Measurements from ENCODE around the gene TFEB. TPM values are rescaled to one million over a fixed set of nuclear protein-coding genes. Genes with fewer than 3 reads are reported as not detected.

Gene TFEB
- total RNA-seq, 1 donor from 2014 or later: 5.1 TPM

- TF ChIP-seq, protein P1, sequence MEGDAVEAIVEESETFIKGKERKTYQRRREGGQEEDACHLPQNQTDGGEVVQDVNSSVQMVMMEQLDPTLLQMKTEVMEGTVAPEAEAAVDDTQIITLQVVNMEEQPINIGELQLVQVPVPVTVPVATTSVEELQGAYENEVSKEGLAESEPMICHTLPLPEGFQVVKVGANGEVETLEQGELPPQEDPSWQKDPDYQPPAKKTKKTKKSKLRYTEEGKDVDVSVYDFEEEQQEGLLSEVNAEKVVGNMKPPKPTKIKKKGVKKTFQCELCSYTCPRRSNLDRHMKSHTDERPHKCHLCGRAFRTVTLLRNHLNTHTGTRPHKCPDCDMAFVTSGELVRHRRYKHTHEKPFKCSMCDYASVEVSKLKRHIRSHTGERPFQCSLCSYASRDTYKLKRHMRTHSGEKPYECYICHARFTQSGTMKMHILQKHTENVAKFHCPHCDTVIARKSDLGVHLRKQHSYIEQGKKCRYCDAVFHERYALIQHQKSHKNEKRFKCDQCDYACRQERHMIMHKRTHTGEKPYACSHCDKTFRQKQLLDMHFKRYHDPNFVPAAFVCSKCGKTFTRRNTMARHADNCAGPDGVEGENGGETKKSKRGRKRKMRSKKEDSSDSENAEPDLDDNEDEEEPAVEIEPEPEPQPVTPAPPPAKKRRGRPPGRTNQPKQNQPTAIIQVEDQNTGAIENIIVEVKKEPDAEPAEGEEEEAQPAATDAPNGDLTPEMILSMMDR (IDR thresholded peaks at IDR 0.05; ENCODE audit: insufficient read depth, low read length, poor library complexity, severe bottlenecking): no peak
- Histone ChIP-seq H3K27me3 (ENCODE audit: control insufficient read depth, insufficient read depth, low read length) (peaks cover 2% of the 10 kb centered on the region), H3K4me3 (ENCODE audit: low read depth, low read length) (no peak overlapping the region), H3K36me3 (ENCODE audit: control insufficient read depth, insufficient read depth, low read length) (no peaks in the 10 kb centered on the region)
- no peak for DNase-seq (ENCODE audit: low read depth)
These were observed 91.0 kb downstream of the TFEB start for GRCh38 chr6:41644297-41644879.

DNA sequence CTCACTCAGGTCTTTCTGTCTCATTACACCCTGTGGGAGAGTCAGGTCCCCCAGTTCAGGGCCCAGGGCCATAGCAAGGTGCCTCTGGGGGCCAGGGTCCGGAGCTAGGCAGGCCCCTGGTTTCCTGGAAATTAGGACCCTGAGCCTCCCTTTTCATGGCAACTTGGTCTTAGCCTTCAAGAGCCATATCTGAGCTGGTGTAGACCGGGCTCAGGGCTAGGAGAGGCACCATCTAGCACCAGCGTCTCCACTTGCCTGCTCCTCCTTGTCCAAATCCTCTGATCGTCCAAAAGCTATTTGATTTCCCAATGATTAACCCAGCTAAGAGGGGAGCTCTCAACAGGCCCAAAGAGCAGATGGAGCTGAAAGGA, 91.5 kb downstream of the TFEB start:
- Histone ChIP-seq H3K36me3 (ENCODE audit: control insufficient read depth, insufficient read depth, low read length) (no peaks in the 10 kb centered on the region), H3K27me3 (ENCODE audit: control insufficient read depth, insufficient read depth, low read length) (peaks cover 7% of the 10 kb centered on the region), H3K4me3 (ENCODE audit: low read depth, low read length) (no peak overlapping the region)
- TF ChIP-seq, protein P1 (IDR thresholded peaks at IDR 0.05; ENCODE audit: insufficient read depth, low read length, poor library complexity, severe bottlenecking): no peak
- DNase-seq (ENCODE audit: low read depth): no peak

DNA sequence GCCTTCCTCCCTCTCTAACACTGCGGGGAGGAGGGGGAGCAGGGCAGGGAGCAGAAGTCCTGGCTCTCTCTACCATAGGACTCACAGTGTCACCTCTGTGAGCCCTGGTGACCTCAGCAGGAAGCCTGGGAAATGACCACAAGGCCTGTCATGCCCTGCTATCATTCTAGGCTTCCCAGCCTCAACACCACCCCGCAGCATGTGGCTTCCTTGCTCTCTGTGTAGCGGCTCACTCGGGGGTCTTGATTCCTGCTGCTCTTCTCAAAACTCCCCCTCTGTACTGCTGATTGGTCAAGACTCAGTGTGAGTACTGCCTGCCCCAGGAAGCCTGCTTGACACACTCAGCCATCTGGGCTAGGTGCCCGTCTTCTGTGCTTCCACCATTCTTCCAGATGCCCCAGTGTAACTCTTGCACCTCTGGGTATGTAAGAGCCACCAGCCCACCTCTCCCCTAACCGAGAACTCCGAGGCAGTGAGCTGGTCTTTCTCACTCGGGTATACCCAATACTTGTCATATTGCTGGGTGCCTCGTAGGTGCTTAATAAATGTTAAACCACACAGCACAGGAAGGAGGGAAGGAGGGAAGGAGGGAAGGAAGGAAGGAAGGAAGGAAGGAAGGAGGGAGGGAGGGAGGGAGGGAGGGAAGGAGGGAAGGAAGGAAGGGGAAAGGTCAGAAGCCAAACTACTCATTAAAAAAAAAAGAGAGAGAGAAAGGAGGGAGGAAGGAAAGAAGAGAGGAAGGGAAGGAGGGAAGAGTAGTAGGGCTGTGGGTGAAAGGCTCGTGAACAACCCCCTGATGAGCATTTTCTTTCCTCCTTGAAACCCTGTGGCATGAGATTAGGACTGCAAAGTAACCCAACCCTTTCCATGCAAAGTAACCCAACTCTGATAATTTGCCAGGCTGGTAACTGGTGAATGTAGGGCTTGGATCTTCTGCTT, 92.2 kb downstream of the TFEB start:
- Histone ChIP-seq H3K36me3 (ENCODE audit: control insufficient read depth, insufficient read depth, low read length) (no peaks in the 10 kb centered on the region), H3K27me3 (ENCODE audit: control insufficient read depth, insufficient read depth, low read length) (peaks cover 13% of the 10 kb centered on the region), H3K4me3 (ENCODE audit: low read depth, low read length) (no peak overlapping the region)
- TF ChIP-seq, protein P1 (IDR thresholded peaks at IDR 0.05; ENCODE audit: insufficient read depth, low read length, poor library complexity, severe bottlenecking): no peak
- DNase-seq (ENCODE audit: low read depth): no peak

DNA sequence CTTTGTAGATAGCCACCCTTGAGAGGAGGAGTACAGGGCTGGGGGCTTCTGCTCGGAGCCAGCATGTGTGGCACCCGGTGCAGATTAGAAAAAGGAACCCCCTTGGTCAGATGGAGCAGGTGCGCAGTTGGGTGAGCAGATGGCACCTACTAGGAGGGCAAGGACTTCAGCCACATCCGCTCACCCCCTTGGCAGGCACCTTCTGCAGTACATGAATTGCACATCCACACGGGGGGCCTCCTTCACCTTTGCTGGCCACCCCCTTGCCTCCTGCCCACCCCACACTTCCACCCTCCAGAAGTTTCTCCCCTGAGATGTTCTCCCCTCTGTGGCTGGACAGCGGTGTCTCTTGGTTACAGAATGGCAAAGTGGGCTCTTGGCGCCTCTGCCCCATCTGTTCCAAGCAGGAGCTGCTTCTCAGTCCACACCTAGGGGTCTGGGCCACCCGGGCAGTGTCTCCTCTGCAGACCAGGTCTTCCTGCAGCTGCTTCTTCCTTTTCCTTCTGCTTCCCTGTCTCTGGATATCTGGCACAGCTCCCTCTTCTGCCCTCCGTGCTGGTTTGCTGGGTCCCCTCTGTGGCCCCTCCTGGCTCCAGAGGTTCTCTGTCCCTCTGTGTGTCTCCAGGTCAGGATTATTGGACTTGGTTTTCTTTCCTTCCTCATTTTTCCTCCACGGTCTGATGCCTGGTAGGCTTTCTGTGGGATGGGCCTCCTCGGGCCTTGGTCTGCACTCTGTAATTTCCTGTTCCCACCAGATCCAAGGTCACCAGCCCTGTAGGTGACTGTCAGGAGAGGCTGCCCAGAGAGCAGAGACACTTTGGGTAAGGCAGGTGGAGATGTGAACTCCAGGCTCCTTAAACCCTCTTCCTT, 93.1 kb downstream of the TFEB start:
- peaks cover 21% of the 10 kb centered on the region for H3K27me3 ChIP-seq (ENCODE audit: control insufficient read depth, insufficient read depth, low read length)
- DNase-seq (ENCODE audit: low read depth): no peak
- no peaks in the 10 kb centered on the region for H3K36me3 ChIP-seq (ENCODE audit: control insufficient read depth, insufficient read depth, low read length)
- no peak overlapping the region for H3K4me3 ChIP-seq (ENCODE audit: low read depth, low read length)
- TF ChIP-seq, protein P1 (IDR thresholded peaks at IDR 0.05; ENCODE audit: insufficient read depth, low read length, poor library complexity, severe bottlenecking): no peak

GRCh38 chr6:41641352-41641925, 94.0 kb downstream of the TFEB start:
- TF ChIP-seq, protein P1 (IDR thresholded peaks at IDR 0.05; ENCODE audit: insufficient read depth, low read length, poor library complexity, severe bottlenecking): no peak

More at GRCh38 chr6:41641352-41641925, 94.0 kb downstream of the TFEB start:
- no peaks in the 10 kb centered on the region for H3K36me3 ChIP-seq (ENCODE audit: control insufficient read depth, insufficient read depth, low read length)
- no peak overlapping the region for H3K4me3 ChIP-seq (ENCODE audit: low read depth, low read length)
- peaks cover 27% of the 10 kb centered on the region for H3K27me3 ChIP-seq (ENCODE audit: control insufficient read depth, insufficient read depth, low read length)
- no peak for DNase-seq (ENCODE audit: low read depth)

Measured in kidney epithelial cell (primary cell).